GM13977 (cell line): ENCODE data around the gene WDR4.
"Not testable (repeated sequence)": the region's sequence is repeated elsewhere in the genome, so short reads cannot be mapped to it uniquely, and the experiment has no call there.

Experiments used
- DNase-seq: peaks from one replicate; pipeline ENCODE4 v3.0.0; 2012; ENCODE audit warnings: low spot score
- CTCF ChIP-seq: IDR thresholded peaks from 2 replicates; pipeline ENCODE4 v1.5.1; 2012; ENCODE audit warnings: mild to moderate bottlenecking, control low read depth; ENCODE audit not compliant: insufficient read depth; ENCODE audit errors: extremely low read depth, missing control alignments
- in situ Hi-C: fragments of 300-500 bp; cut with MboI; formaldehyde crosslinking; loops from one replicate; pipeline ENCODE4 v1.12.0; 2022; ENCODE audit warnings: low sequenced_read_pairs, low pct_unique_long_range_greater_than_20kb, mixed read lengths, inconsistent platforms; ENCODE audit not compliant: unreplicated experiment

WDR4 gene, protein sequence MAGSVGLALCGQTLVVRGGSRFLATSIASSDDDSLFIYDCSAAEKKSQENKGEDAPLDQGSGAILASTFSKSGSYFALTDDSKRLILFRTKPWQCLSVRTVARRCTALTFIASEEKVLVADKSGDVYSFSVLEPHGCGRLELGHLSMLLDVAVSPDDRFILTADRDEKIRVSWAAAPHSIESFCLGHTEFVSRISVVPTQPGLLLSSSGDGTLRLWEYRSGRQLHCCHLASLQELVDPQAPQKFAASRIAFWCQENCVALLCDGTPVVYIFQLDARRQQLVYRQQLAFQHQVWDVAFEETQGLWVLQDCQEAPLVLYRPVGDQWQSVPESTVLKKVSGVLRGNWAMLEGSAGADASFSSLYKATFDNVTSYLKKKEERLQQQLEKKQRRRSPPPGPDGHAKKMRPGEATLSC

DNA sequence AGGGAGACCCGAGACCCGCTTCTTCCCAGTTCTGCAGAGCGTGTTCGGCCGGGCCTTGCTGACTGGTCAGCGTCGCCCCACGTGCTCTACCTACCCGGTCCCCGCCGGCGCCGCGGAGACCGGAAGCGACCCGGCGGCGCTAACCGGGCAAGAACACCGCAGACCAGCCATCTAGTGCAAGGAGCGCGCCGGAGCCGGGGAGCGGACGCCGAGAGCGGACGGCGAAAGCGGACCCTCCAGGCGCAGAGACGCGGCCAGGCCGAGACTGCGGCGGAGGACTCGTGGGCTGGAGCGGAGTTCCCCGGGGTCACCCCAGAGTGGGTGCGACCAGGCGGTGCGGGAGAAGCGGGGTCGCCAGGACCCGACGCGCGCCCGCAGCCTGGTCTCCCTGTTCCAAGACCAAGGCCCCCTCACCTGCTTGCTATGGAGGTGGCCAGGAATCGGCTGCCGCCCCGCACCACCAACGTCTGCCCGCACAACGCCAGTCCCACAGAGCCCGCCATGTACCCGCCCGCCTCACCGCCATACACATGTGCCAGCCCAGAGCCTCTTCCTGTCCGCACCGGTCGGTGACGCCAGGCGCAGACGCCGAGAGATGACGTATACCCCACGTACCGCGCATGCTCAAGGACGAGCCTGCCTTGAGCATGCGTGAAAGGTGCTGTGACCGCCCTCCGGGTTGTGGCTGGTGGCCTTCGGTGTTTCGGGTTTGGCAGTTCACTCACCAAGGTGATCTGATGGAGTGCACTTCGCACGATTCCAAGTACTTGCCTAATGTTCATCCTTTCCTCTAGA is at the start of gene WDR4:
Gene WDR4, minus strand, starts transcription at position 547 of the 795 bp plus-strand sequence. Its CDS starts 44 bp downstream, at position 503.
- TF ChIP-seq CTCF, result no peak
- in situ Hi-C loops, result no loop called here
- DNase-seq, result peak; percentile 99

GRCh38 chr21:42927474-42928200 is 48.3 kb upstream of the WDR4 start:
- DNase-seq, in situ Hi-C loops: not testable (repeated sequence)

GRCh38 chr21:42925114-42925926 is 46.0 kb upstream of the WDR4 start, which contains the start of gene ERVH48-1:
ERVH48-1 (minus strand) TSS chr21:42925630; CDS start chr21:42919006, 6,624 bp downstream.
- no peak for DNase-seq
- in situ Hi-C loops, result no loop called here
- TF ChIP-seq CTCF, result no peak

DNA sequence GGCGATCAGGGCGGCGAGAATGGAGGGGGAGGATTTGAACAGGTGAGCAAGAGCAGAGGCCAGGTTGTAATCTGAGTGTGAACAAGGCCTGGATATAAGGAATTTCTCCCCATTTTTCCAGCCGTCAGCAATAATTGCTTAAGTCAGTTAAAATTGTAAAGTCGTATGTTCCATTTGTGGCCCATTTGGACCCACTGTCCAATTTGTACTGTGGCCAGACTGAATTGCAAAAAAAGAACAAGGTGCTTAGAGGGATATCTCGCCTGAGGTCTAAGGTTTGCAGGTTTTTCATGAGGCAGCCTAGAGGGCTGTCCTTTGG is 45.1 kb upstream of the WDR4 start:
- no peak for DNase-seq
- in situ Hi-C loops, result no loop called here
- TF ChIP-seq CTCF, result no peak

GRCh38 chr21:42923553-42924432 is 44.5 kb upstream of the WDR4 start:
- peak; percentile 78 for TF ChIP-seq CTCF
- peak; percentile 89 for DNase-seq
- in situ Hi-C loops, result no loop called here

DNA sequence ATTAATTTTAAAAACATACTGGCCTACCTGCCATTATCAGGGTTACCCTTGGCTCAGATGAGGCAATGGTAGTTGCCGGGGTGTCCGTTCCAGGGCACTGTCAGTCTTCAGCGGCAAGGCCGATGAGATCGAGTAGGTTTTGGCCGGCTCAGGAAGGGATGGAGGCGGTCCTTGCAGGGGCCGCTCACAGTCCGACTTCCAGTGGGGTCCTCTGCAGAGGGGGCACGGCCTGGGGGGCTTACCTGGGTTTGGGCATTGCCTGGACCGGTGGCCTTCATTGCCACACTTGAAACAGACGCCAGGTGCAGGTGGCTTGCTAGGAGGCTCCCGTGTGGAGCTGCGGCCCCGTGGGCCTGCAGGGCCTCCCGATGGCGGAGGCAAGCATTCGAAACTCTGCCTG is 43.6 kb upstream of the WDR4 start:
- no peak for TF ChIP-seq CTCF
- in situ Hi-C loops, result no loop called here
- DNase-seq, result no peak
